ENCODE results near the gene LAMC3. TPM values are rescaled to one million over a fixed set of nuclear protein-coding genes. Genes with fewer than 3 reads are reported as not detected.

Gene LAMC3
- polyA plus RNA-seq, 1 donor from 2014 or later: 0.04 TPM

- no peaks in the 10 kb centered on the region for H3F3A ChIP-seq (ENCODE audit: insufficient read depth, low read length, poor library complexity, severe bottlenecking)
- no peak overlapping the region for H3K4me3 ChIP-seq (ENCODE audit: low read length)
- H3K27ac ChIP-seq (ENCODE audit: low read length): no peak overlapping the region
- TF ChIP-seq TAF1 (IDR thresholded peaks at IDR 0.05; ENCODE audit: low read depth) (no peak), CTCF (IDR thresholded peaks at IDR 0.05; ENCODE audit: poor library complexity, severe bottlenecking) (no peak), REST (IDR thresholded peaks at IDR 0.05; ENCODE audit: borderline replicate concordance) (no peak), EP300 (conservative IDR thresholded peaks at IDR 0.05; ENCODE audit: poor library complexity, severe bottlenecking) (no peak), EZH2 (IDR thresholded peaks at IDR 0.05; ENCODE audit: borderline replicate concordance, insufficient read depth, low read length, poor library complexity, severe bottlenecking) (no peak), SMC3 (conservative IDR thresholded peaks at IDR 0.05; ENCODE audit: poor library complexity) (no peak), POLR2AphosphoS5 (IDR thresholded peaks at IDR 0.05) (no peak), RAD21 (conservative IDR thresholded peaks at IDR 0.05) (no peak), MXI1 (conservative IDR thresholded peaks at IDR 0.05; ENCODE audit: poor library complexity, severe bottlenecking) (no peak)
- H2AFZ ChIP-seq (ENCODE audit: low read depth, low read length): no peak overlapping the region
- H3K36me3 ChIP-seq (ENCODE audit: insufficient read depth, low read length): no peaks in the 10 kb centered on the region
- no peak overlapping the region for H3K9ac ChIP-seq (ENCODE audit: low read length)
- no peaks in the 10 kb centered on the region for H3K9me3 ChIP-seq (ENCODE audit: low read length)
- no peak overlapping the region for H3K4me2 ChIP-seq (ENCODE audit: low read length)
- no peaks in the 10 kb centered on the region for H3K27me3 ChIP-seq (ENCODE audit: insufficient read depth, low read depth, low read length)
- H3K9me2 ChIP-seq (ENCODE audit: insufficient read depth, low read length): no peaks in the 10 kb centered on the region
- H3K79me2 ChIP-seq (replicated peaks; ENCODE audit: insufficient read depth, low read length): no peaks in the 10 kb centered on the region
- H4K20me1 ChIP-seq (ENCODE audit: insufficient read depth): no peaks in the 10 kb centered on the region
Observed at GRCh38 chr9:131060900-131061630, 52.1 kb downstream of the LAMC3 start.

- Histone ChIP-seq H3K36me3 (ENCODE audit: insufficient read depth, low read length) (no peaks in the 10 kb centered on the region), H3K4me2 (ENCODE audit: low read length) (no peak overlapping the region), H2AFZ (ENCODE audit: low read depth, low read length) (no peak overlapping the region), H3K9ac (ENCODE audit: low read length) (no peak overlapping the region), H3K27me3 (ENCODE audit: insufficient read depth, low read depth, low read length) (no peaks in the 10 kb centered on the region), H4K20me1 (ENCODE audit: insufficient read depth) (no peaks in the 10 kb centered on the region), H3K9me2 (ENCODE audit: insufficient read depth, low read length) (no peaks in the 10 kb centered on the region), H3K27ac (ENCODE audit: low read length) (no peak overlapping the region), H3F3A (ENCODE audit: insufficient read depth, low read length, poor library complexity, severe bottlenecking) (no peaks in the 10 kb centered on the region), H3K79me2 (replicated peaks; ENCODE audit: insufficient read depth, low read length) (no peaks in the 10 kb centered on the region), H3K9me3 (ENCODE audit: low read length) (no peaks in the 10 kb centered on the region), H3K4me3 (ENCODE audit: low read length) (no peak overlapping the region)
- no peak for TF ChIP-seq POLR2AphosphoS5 (IDR thresholded peaks at IDR 0.05)
- no peak for TF ChIP-seq RAD21 (conservative IDR thresholded peaks at IDR 0.05)
- TF ChIP-seq MXI1 (conservative IDR thresholded peaks at IDR 0.05; ENCODE audit: poor library complexity, severe bottlenecking): no peak
- TF ChIP-seq EP300 (conservative IDR thresholded peaks at IDR 0.05; ENCODE audit: poor library complexity, severe bottlenecking): no peak
- TF ChIP-seq EZH2 (IDR thresholded peaks at IDR 0.05; ENCODE audit: borderline replicate concordance, insufficient read depth, low read length, poor library complexity, severe bottlenecking): no peak
- no peak for TF ChIP-seq REST (IDR thresholded peaks at IDR 0.05; ENCODE audit: borderline replicate concordance)
Observed at GRCh38 chr9:131062969-131063368, 54.0 kb downstream of the LAMC3 start.

Data from neural cell (in vitro differentiated cells).